ENCODE measurements around the gene DNAH3. TPM values are rescaled to one million over a fixed set of nuclear protein-coding genes. Genes with fewer than 3 reads are reported as not detected.

Gene DNAH3
- total RNA-seq, 1 experiment from 2014 or later: 0.70 TPM

DNA sequence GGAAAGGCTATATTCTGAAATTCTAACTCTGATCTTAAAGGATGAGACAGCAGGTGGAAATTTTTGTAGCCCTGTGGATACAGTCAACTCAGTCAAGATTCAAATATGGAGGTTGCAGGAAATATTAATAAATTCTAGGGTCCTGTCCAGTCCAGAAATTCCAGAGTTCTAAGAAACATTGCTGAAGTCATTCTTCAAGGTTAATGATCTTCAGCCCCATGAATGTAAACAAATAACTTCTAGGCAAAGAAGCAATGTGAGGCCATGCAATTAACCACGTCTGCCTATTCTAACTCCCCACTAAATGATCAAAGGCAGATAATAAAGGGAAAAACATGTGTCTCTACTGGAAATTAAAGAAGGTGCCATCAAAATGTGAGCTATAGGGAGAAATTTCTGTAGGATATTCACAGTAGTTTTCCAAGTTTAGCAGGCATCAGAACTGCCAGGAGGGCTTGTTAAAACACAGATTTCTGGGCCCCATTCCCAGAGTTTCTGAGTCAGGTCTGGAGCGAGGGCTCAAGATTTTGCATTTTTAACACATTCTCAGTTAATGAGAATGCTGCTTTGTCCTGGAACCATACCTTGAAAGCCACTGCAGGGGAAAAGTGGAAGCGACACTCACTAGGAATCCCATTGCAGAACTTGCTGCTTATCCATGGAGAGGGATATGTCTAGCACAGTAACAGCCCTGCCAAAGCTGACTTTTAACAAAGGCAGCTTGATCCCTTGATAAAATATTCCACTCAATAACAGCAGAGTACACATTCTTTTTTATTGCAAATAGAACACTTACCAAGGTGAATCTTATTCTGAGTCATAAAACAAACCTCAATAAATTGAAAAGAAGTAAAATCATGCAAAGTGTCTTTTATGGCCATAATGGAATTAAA, 61.8 kb downstream of the DNAH3 start:
- H3K4me2 ChIP-seq: no peak overlapping the region
- intact Hi-C loops (cut with micrococcal nuclease; ENCODE audit: unreplicated experiment): no loop called here
- no peak overlapping the region for H3K4me3 ChIP-seq
- ChIA-PET POLR2A (ENCODE audit: unreplicated experiment) (no interaction called here), CTCF (no interaction called here)
- H3K9me2 ChIP-seq (ENCODE audit: insufficient read depth): no peaks in the 10 kb centered on the region
- H2AFZ ChIP-seq: no peak overlapping the region
- H4K20me1 ChIP-seq (ENCODE audit: insufficient read depth): no peaks in the 10 kb centered on the region
- H3K36me3 ChIP-seq (ENCODE audit: low read depth): no peaks in the 10 kb centered on the region
- no peak for DNase-seq
- no peaks in the 10 kb centered on the region for H3F3A ChIP-seq (ENCODE audit: insufficient read depth, low read depth)
- H3K9me3 ChIP-seq (ENCODE audit: insufficient read depth, low read depth): no peaks in the 10 kb centered on the region; the same call in 1 of the 2 replicates
- no peaks in the 10 kb centered on the region for H3K27me3 ChIP-seq (ENCODE audit: insufficient read depth, low read depth)
- no peaks in the 10 kb centered on the region for H3K79me2 ChIP-seq (ENCODE audit: low read depth)
- no peaks in the 10 kb centered on the region for H3K4me1 ChIP-seq (replicated peaks; ENCODE audit: insufficient read depth)
- no peak overlapping the region for H3K27ac ChIP-seq
- TF ChIP-seq EZH2 (IDR thresholded peaks at IDR 0.05; ENCODE audit: low read depth): no peak
- TF ChIP-seq, protein P1, sequence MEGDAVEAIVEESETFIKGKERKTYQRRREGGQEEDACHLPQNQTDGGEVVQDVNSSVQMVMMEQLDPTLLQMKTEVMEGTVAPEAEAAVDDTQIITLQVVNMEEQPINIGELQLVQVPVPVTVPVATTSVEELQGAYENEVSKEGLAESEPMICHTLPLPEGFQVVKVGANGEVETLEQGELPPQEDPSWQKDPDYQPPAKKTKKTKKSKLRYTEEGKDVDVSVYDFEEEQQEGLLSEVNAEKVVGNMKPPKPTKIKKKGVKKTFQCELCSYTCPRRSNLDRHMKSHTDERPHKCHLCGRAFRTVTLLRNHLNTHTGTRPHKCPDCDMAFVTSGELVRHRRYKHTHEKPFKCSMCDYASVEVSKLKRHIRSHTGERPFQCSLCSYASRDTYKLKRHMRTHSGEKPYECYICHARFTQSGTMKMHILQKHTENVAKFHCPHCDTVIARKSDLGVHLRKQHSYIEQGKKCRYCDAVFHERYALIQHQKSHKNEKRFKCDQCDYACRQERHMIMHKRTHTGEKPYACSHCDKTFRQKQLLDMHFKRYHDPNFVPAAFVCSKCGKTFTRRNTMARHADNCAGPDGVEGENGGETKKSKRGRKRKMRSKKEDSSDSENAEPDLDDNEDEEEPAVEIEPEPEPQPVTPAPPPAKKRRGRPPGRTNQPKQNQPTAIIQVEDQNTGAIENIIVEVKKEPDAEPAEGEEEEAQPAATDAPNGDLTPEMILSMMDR (conservative IDR thresholded peaks at IDR 0.05): no peak
- no TSS peak for BruUV-seq (replicated peaks)

DNA sequence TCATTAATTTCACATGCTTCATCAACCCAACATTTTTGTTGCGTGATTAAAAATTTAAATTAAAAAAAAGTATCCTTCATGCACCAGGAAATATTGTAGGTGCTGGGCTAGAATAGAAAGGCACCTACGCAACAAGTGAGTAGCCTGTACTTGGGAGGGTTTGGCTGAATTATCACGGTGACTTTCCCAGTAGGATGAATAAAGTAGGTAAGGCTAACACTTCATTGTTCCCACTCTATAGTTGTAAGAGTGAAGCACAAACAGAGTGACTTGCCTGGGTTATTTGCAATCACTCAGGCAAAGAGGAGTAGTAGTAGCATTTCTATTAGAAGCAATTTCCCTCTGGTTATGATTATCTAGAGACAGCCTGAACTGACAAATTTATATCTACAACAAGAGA, 62.5 kb downstream of the DNAH3 start:
- H3K27me3 ChIP-seq (ENCODE audit: insufficient read depth, low read depth): no peaks in the 10 kb centered on the region
- H3K4me1 ChIP-seq (replicated peaks; ENCODE audit: insufficient read depth): no peaks in the 10 kb centered on the region
- POLR2A ChIA-PET (ENCODE audit: unreplicated experiment): no interaction called here
- H3F3A ChIP-seq (ENCODE audit: insufficient read depth, low read depth): peaks cover 5% of the 10 kb centered on the region; the same call in 1 of the 2 replicates
- DNase-seq: no peak
- H4K20me1 ChIP-seq (ENCODE audit: insufficient read depth): no peaks in the 10 kb centered on the region
- CTCF ChIA-PET: no interaction called here
- H3K27ac ChIP-seq: no peak overlapping the region
- TF ChIP-seq, protein P1 (conservative IDR thresholded peaks at IDR 0.05): no peak
- no peak for TF ChIP-seq EZH2 (IDR thresholded peaks at IDR 0.05; ENCODE audit: low read depth)
- no peak overlapping the region for H3K4me2 ChIP-seq
- BruUV-seq (replicated peaks): no TSS peak
- H3K79me2 ChIP-seq (ENCODE audit: low read depth): no peaks in the 10 kb centered on the region
- H3K4me3 ChIP-seq: no peak overlapping the region
- intact Hi-C loops (cut with micrococcal nuclease; ENCODE audit: unreplicated experiment): no loop called here
- no peaks in the 10 kb centered on the region for H3K9me3 ChIP-seq (ENCODE audit: insufficient read depth, low read depth)
- H3K36me3 ChIP-seq (ENCODE audit: low read depth): no peaks in the 10 kb centered on the region
- no peak overlapping the region for H2AFZ ChIP-seq
- H3K9me2 ChIP-seq (ENCODE audit: insufficient read depth): no peaks in the 10 kb centered on the region

DNA sequence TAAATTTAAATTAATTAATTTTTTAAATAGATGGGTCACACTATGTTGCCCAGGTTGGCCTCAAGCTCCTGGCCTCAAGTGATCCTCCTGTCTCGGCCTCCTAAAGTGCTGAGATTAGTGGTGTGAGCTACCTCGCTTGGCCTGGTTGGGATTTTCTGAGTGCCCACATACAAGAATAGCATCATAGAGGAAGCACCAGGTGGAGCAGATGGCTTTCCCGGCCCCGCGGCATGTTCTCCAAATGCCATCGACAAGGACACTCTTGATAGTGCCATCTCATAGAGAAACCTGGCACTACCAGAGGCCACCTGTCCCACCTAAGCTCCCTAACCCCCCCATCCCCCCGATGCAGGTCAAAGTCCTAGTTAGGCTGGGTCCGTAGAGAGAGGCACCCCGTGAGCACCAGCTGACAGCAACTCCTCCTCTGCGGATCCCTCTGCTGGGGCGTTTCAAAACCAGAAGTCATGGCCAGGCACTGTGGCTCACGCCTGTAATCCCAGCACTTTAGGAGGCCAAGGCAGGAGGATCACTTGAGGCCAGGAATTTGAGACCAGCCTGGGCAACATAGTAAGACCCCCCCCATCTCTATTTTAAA, 65.9 kb downstream of the DNAH3 start:
- intact Hi-C loops (cut with micrococcal nuclease; ENCODE audit: unreplicated experiment): no loop called here
- H4K20me1 ChIP-seq (ENCODE audit: insufficient read depth): no peaks in the 10 kb centered on the region
- no peaks in the 10 kb centered on the region for H3K4me1 ChIP-seq (replicated peaks; ENCODE audit: insufficient read depth)
- no peak overlapping the region for H3K27ac ChIP-seq
- no peak for TF ChIP-seq EZH2 (IDR thresholded peaks at IDR 0.05; ENCODE audit: low read depth)
- TF ChIP-seq, protein P1 (conservative IDR thresholded peaks at IDR 0.05): no peak
- no peaks in the 10 kb centered on the region for H3K79me2 ChIP-seq (ENCODE audit: low read depth)
- no peak overlapping the region for H2AFZ ChIP-seq
- no peaks in the 10 kb centered on the region for H3K27me3 ChIP-seq (ENCODE audit: insufficient read depth, low read depth)
- no peak overlapping the region for H3K4me3 ChIP-seq
- H3K36me3 ChIP-seq (ENCODE audit: low read depth): no peaks in the 10 kb centered on the region
- H3K9me2 ChIP-seq (ENCODE audit: insufficient read depth): no peaks in the 10 kb centered on the region
- peaks cover 6% of the 10 kb centered on the region; the same call in 1 of the 2 replicates for H3F3A ChIP-seq (ENCODE audit: insufficient read depth, low read depth)
- POLR2A ChIA-PET (ENCODE audit: unreplicated experiment): no interaction called here
- no peaks in the 10 kb centered on the region for H3K9me3 ChIP-seq (ENCODE audit: insufficient read depth, low read depth)
- CTCF ChIA-PET: interaction anchor here (0.8 to 1.0 kb wide), 2 partner anchors 216 to 234 kb away, joined by 4 to 23 read pairs; no protein-coding TSS in a partner anchor
- DNase-seq: no peak
- H3K4me2 ChIP-seq: no peak overlapping the region
- BruUV-seq (replicated peaks): no TSS peak

Measured in PC-9 (cell line).